Vagina (tissue), 2 donors: Measurements from ENCODE around the gene THAP4.

Experiments used
- CTCF ChIP-seq, 3 experiments: fragments of 450-650 bp in 2 of 3; fragments of 200-600 bp in 1 of 3; sonication (generic) in 1 of 3; IDR thresholded peaks; one replicate each; pipeline ENCODE4 v1.5.1; 2017 to 2019; ENCODE audit warnings: antibody characterized with exemption in 3 of 3, mild to moderate bottlenecking in 2 of 3, moderate library complexity in 2 of 3
- POLR2AphosphoS5 ChIP-seq, 2 donors: sonication (generic); formaldehyde crosslinking; IDR thresholded peaks; one replicate each; pipeline ENCODE4 v1.9.0; 2017; ENCODE audit warnings: antibody characterized with exemption in 2 of 2, mild to moderate bottlenecking in 2 of 2, low read depth in 1 of 2; ENCODE audit not compliant: insufficient read depth in 1 of 2

- TF ChIP-seq POLR2AphosphoS5 (IDR thresholded peaks at IDR 0.05; ENCODE audit: insufficient read depth in 1 of 2, low read depth in 1 of 2) (no peak), CTCF (IDR thresholded peaks at IDR 0.05) (no peak)
Measured at GRCh38 chr2:241568726-241569125, 68.2 kb downstream of the THAP4 start.
